Measurements from ENCODE around the gene CTDSP2. TPM values are rescaled to one million over a fixed set of nuclear protein-coding genes. Genes with fewer than 3 reads are reported as not detected.

Gene CTDSP2
- polyA plus RNA-seq, 2 of the 4 experiments (the other 2 are of a cell fraction), result 31.3 to 87.7 TPM

GRCh38 chr12:57806677-57807076 is 39.9 kb downstream of the CTDSP2 start (continued):
- TF ChIP-seq POLR2AphosphoS2 (conservative IDR thresholded peaks at IDR 0.05; ENCODE audit: low read length), result no peak

- TF ChIP-seq CEBPB (IDR thresholded peaks at IDR 0.05), result no peak
- TF ChIP-seq HDAC2 (IDR thresholded peaks at IDR 0.05), result no peak
- peak; percentile 74 for TF ChIP-seq SMC3 (IDR thresholded peaks at IDR 0.05)
- TF ChIP-seq MAFK (IDR thresholded peaks at IDR 0.05; ENCODE audit: partially characterized antibody), result no peak
- TF ChIP-seq CTCF (IDR thresholded peaks at IDR 0.05), result peak; percentile 70
- TF ChIP-seq TFCP2L1 (CRISPR knock-in tag; IDR thresholded peaks at IDR 0.05), result no peak
- TF ChIP-seq BCL3 (IDR thresholded peaks at IDR 0.05), result no peak
- no peak for TF ChIP-seq RNF2 (IDR thresholded peaks at IDR 0.05; ENCODE audit: borderline replicate concordance, low read depth)
- TF ChIP-seq NFE2L2 (conservative IDR thresholded peaks at IDR 0.05; ENCODE audit: low read length), result no peak
- peak; percentile 61 to 63 for TF ChIP-seq RAD21 (conservative IDR thresholded peaks at IDR 0.05 in 1 of 2, IDR thresholded peaks at IDR 0.05 in 1 of 2)
- WGBS (ENCODE audit: missing lambda C conversion rate), result 57% methylated on average over 7 of the region's 9 CpGs
- ChIA-PET POLR2A (interaction anchor here (0.9 to 1.3 kb wide), 2 partner anchors 10 to 31 kb away, joined by 3 to 4 read pairs; partner anchors contain the start of genes EEF1AKMT3 and METTL1), CTCF (interaction anchor here (0.6 to 6.6 kb wide), 24 partner anchors 10 to 1347 kb away, joined by 3 to 64 read pairs (median 7); partner anchors contain the start of genes AVIL, CYP27B1 and TSFM)
- no peak for FAIRE-seq
- ATAC-seq, result peak; percentile 86 to 91
- Histone ChIP-seq H3K4me3 (no peak overlapping the region), H3K4me1 (no peaks in the 10 kb centered on the region), H3K27ac (no peak overlapping the region), H3K4me2 (no peak overlapping the region), H3K9me3 (no peaks in the 10 kb centered on the region)
- DNase-seq (ENCODE audit: low read depth in 1 of 2, low spot score in 1 of 2), result peak; percentile 53 to 69
Measured at GRCh38 chr12:57803319-57803893, 43.1 kb downstream of the CTDSP2 start.

GRCh38 chr12:57802607-57803006 is 43.9 kb downstream of the CTDSP2 start:
- Histone ChIP-seq H3K27ac (no peak overlapping the region), H3K4me3 (no peak overlapping the region), H3K9me3 (no peaks in the 10 kb centered on the region), H3K4me2 (no peak overlapping the region), H3K4me1 (no peaks in the 10 kb centered on the region)
- ATAC-seq (no peak; a peak in 1 of 6 replicates), FAIRE-seq (no peak), DNase-seq (ENCODE audit: low read depth in 1 of 2, low spot score in 1 of 2) (no peak)
- TF ChIP-seq MAZ (IDR thresholded peaks at IDR 0.05; ENCODE audit: borderline replicate concordance, low read depth, low read length) (no peak), EHF (CRISPR knock-in tag; IDR thresholded peaks at IDR 0.05) (no peak), NR3C1 (IDR thresholded peaks at IDR 0.05) (no peak), RAD21 (conservative IDR thresholded peaks at IDR 0.05 in 1 of 2, IDR thresholded peaks at IDR 0.05 in 1 of 2) (no peak)
- CTCF ChIA-PET, result interaction anchor here (0.9 to 6.6 kb wide), 25 partner anchors 9 to 219 kb away, joined by 3 to 64 read pairs (median 6); partner anchors contain the start of genes CYP27B1 and TSFM
- 44% methylated on average over 1 of the region's 1 CpG for WGBS (ENCODE audit: missing lambda C conversion rate)
- POLR2A ChIA-PET, result interaction anchor here (1.3 kb wide), 1 partner anchor 9 kb away, joined by 3 read pairs; no protein-coding TSS in a partner anchor

- H3K4me3 ChIP-seq, result no peak overlapping the region
- no peak overlapping the region for H3K27ac ChIP-seq
- no peaks in the 10 kb centered on the region for H3K4me1 ChIP-seq
- ATAC-seq, result no peak
- no peak for DNase-seq (ENCODE audit: low read depth in 1 of 2, low spot score in 1 of 2)
- H3K9me3 ChIP-seq, result no peaks in the 10 kb centered on the region
- CTCF ChIA-PET, result interaction anchor here (1.2 to 6.6 kb wide), 10 partner anchors 12 to 103 kb away, joined by 3 to 64 read pairs (median 6); partner anchors contain the start of gene TSFM
- WGBS (ENCODE audit: missing lambda C conversion rate), result 94% methylated on average over 3 of the region's 3 CpGs
- FAIRE-seq, result no peak
- no peak overlapping the region for H3K4me2 ChIP-seq
- POLR2A ChIA-PET, result interaction anchor here (2.0 kb wide), 1 partner anchor 29 kb away, joined by 4 read pairs; the partner anchor contains the start of genes EEF1AKMT3 and METTL1
- TF ChIP-seq ESRRA (IDR thresholded peaks at IDR 0.05; ENCODE audit: borderline replicate concordance, low read length) (no peak), GATA3 (IDR thresholded peaks at IDR 0.05; ENCODE audit: borderline replicate concordance) (no peak), FOXS1 (CRISPR knock-in tag; IDR thresholded peaks at IDR 0.05) (no peak), E2F6 (IDR thresholded peaks at IDR 0.05; ENCODE audit: borderline replicate concordance, low read depth) (no peak), ELK1 (IDR thresholded peaks at IDR 0.05; ENCODE audit: low read depth, low read length) (no peak), NPAS2 (CRISPR knock-in tag; IDR thresholded peaks at IDR 0.05; ENCODE audit: borderline replicate concordance) (no peak)
Measured at GRCh38 chr12:57800965-57801364, 45.6 kb downstream of the CTDSP2 start.
